Cardiac muscle cell (in vitro differentiated cells and primary cell): Measurements from ENCODE around the gene ANXA4. TPM values are rescaled to one million over a fixed set of nuclear protein-coding genes. Genes with fewer than 3 reads are reported as not detected.

Experiments
- DNase-seq, 2 donors: peaks; one replicate each; pipeline versions ENCODE4 v3.0.0 to v3.0.0-alpha.2; 2010 to 2017; ENCODE audit warnings: low read depth in 1 of 2, low spot score in 1 of 2
- H3K27ac ChIP-seq: fragments of 200-600 bp; sonication (generic); 2 replicates; pipeline ENCODE4 v1.5.1; 2016
- H3K27me3 ChIP-seq: fragments of 200-600 bp; sonication (generic); 2 replicates; pipeline ENCODE4 v1.6.0; 2016; ENCODE audit warnings: control low read depth
- H3K36me3 ChIP-seq: fragments of 200-600 bp; sonication (generic); 2 replicates; pipeline ENCODE4 v1.5.1; 2016; ENCODE audit warnings: control low read depth
- H3K4me1 ChIP-seq: fragments of 200-600 bp; sonication (generic); 2 replicates; pipeline ENCODE4 v1.8.1; 2017; ENCODE audit warnings: low read depth, mild to moderate bottlenecking, mixed run types
- H3K4me3 ChIP-seq: fragments of 200-600 bp; sonication (generic); 2 replicates; pipeline ENCODE4 v1.5.1; 2016; ENCODE audit warnings: mild to moderate bottlenecking
- H3K9me3 ChIP-seq: fragments of 200-600 bp; sonication (generic); 2 replicates; pipeline ENCODE4 v1.5.1; 2017; ENCODE audit warnings: low read depth, mild to moderate bottlenecking, control low read depth
- CTCF ChIP-seq: IDR thresholded peaks from 2 replicates; pipeline ENCODE4 v1.5.1; 2012; ENCODE audit warnings: low read depth, mild to moderate bottlenecking, low read length
- polyA plus RNA-seq: library from polyadenylated mRNA; unstranded; fragments of >200 nt; fragmentation: Nextera tagmentation; extraction: Ambion mirVana; gene quantifications from 2 replicates; pipeline ENCODE4 v1.2.1, GENCODE V29; 2016
- total RNA-seq: library from RNA; depleted of rRNA; stranded (reverse); fragments of >200 nt; gene quantifications from 2 replicates; pipeline ENCODE4 v1.2.3, GENCODE V29; 2016

The ANXA4 gene
- total and polyA plus RNA-seq, 2 experiments from 2014 or later = 18.0 to 27.2 TPM

- no peak for TF ChIP-seq CTCF
- Histone ChIP-seq H3K27ac (no peak overlapping the region), H3K9me3 (no peaks in the 10 kb centered on the region), H3K27me3 (no peaks in the 10 kb centered on the region), H3K36me3 (no peaks in the 10 kb centered on the region), H3K4me1 (peaks cover 8% of the 10 kb centered on the region), H3K4me3 (no peak overlapping the region)
- DNase-seq = no peak
Measured at GRCh38 chr2:69718338-69718965, 23.5 kb upstream of the ANXA4 start.

GRCh38 chr2:69720404-69720803 lies 21.5 kb upstream of the ANXA4 start:
- no peaks in the 10 kb centered on the region for H3K36me3 ChIP-seq
- DNase-seq = peak in 1 of 2 donors; percentile 31
- no peak overlapping the region for H3K27ac ChIP-seq
- peaks cover 8% of the 10 kb centered on the region for H3K4me1 ChIP-seq
- no peaks in the 10 kb centered on the region for H3K9me3 ChIP-seq
- H3K4me3 ChIP-seq = no peak overlapping the region
- TF ChIP-seq CTCF = peak; percentile 51
- no peaks in the 10 kb centered on the region for H3K27me3 ChIP-seq

- DNase-seq = no peak
- TF ChIP-seq CTCF = no peak
- H3K27ac ChIP-seq = no peak overlapping the region
- no peak overlapping the region for H3K4me3 ChIP-seq
- no peaks in the 10 kb centered on the region for H3K36me3 ChIP-seq
- no peaks in the 10 kb centered on the region for H3K27me3 ChIP-seq
- no peaks in the 10 kb centered on the region for H3K9me3 ChIP-seq
- H3K4me1 ChIP-seq = peaks cover 8% of the 10 kb centered on the region
Measured at GRCh38 chr2:69721022-69721421, 20.9 kb upstream of the ANXA4 start.

- Histone ChIP-seq H3K4me1 (no peaks in the 10 kb centered on the region), H3K9me3 (no peaks in the 10 kb centered on the region)
- TF ChIP-seq CTCF = no peak
Measured at GRCh38 chr2:69723791-69724190, 18.1 kb upstream of the ANXA4 start.

GRCh38 chr2:69724540-69725159 lies 17.3 kb upstream of the ANXA4 start:
- Histone ChIP-seq H3K27ac (no peak overlapping the region), H3K4me3 (peak overlapping the region; percentile 10), H3K9me3 (no peaks in the 10 kb centered on the region), H3K4me1 (peaks cover 7% of the 10 kb centered on the region), H3K27me3 (no peaks in the 10 kb centered on the region), H3K36me3 (no peaks in the 10 kb centered on the region)
- TF ChIP-seq CTCF = peak; percentile 91
- peak; percentile 83 to 90 for DNase-seq

More at GRCh38 chr2:69723791-69724190, 18.1 kb upstream of the ANXA4 start:
- no peak for DNase-seq
- no peaks in the 10 kb centered on the region for H3K27me3 ChIP-seq
- no peak overlapping the region for H3K4me3 ChIP-seq
- H3K36me3 ChIP-seq = no peaks in the 10 kb centered on the region
- no peak overlapping the region for H3K27ac ChIP-seq
